ENCODE results near the gene GPR101.

The GPR101 gene

GRCh38 chrX:137033774-137034507, at the start of gene GPR101:
Gene GPR101, minus strand, starts transcription at chrX:137033995. Its CDS starts 2,321 bp downstream, at chrX:137031674.
- TF ChIP-seq CTCF (conservative IDR thresholded peaks at IDR 0.05; ENCODE audit: low read depth, low read length) = no peak
- no peak within 1 kb of the TSS for H3K4me3 ChIP-seq (ENCODE audit: low read length)
- no peak for DNase-seq (ENCODE audit: low read depth)

- no peak for TF ChIP-seq CTCF (conservative IDR thresholded peaks at IDR 0.05; ENCODE audit: low read depth, low read length)
These were observed 47.4 kb upstream of the GPR101 start for GRCh38 chrX:137081239-137081638.

GRCh38 chrX:137072396-137072795, 38.6 kb upstream of the GPR101 start:
- no peak overlapping the region for H3K4me3 ChIP-seq (ENCODE audit: low read length)
- no peak for DNase-seq (ENCODE audit: low read depth)
- no peak for TF ChIP-seq CTCF (conservative IDR thresholded peaks at IDR 0.05; ENCODE audit: low read depth, low read length)

More at GRCh38 chrX:137081239-137081638, 47.4 kb upstream of the GPR101 start:
- DNase-seq (ENCODE audit: low read depth) = no peak
- H3K4me3 ChIP-seq (ENCODE audit: low read length) = no peak overlapping the region

GRCh38 chrX:137071596-137071995, 37.8 kb upstream of the GPR101 start:
- no peak overlapping the region for H3K4me3 ChIP-seq (ENCODE audit: low read length)
- no peak for TF ChIP-seq CTCF (conservative IDR thresholded peaks at IDR 0.05; ENCODE audit: low read depth, low read length)
- no peak for DNase-seq (ENCODE audit: low read depth)

- no peak for DNase-seq (ENCODE audit: low read depth)
- H3K4me3 ChIP-seq (ENCODE audit: low read length) = no peak overlapping the region
- TF ChIP-seq CTCF (conservative IDR thresholded peaks at IDR 0.05; ENCODE audit: low read depth, low read length) = no peak
These were observed 33.4 kb upstream of the GPR101 start for GRCh38 chrX:137067147-137067546.

- no peak for TF ChIP-seq CTCF (conservative IDR thresholded peaks at IDR 0.05; ENCODE audit: low read depth, low read length)
- H3K4me3 ChIP-seq (ENCODE audit: low read length) = no peak overlapping the region
- no peak for DNase-seq (ENCODE audit: low read depth)
These were observed 29.3 kb upstream of the GPR101 start for GRCh38 chrX:137062915-137063617.
